ENCODE results near the gene TMPRSS2.

TMPRSS2 gene

GRCh38 chr21:41509733-41510132 lies 1.8 kb upstream of the TMPRSS2 start:
- DNase-seq (ENCODE audit: low read depth in 2 of 2): no peak

- DNase-seq (ENCODE audit: low read depth in 2 of 2): no peak
Measured at GRCh38 chr21:41509145-41509496, 1.2 kb upstream of the TMPRSS2 start.

GRCh38 chr21:41508415-41509144 lies 622 bp upstream of the TMPRSS2 start:
- DNase-seq (ENCODE audit: low read depth in 2 of 2): no peak

GRCh38 chr21:41506611-41507520 lies 1.1 kb downstream of the TMPRSS2 start:
- DNase-seq (ENCODE audit: low read depth in 2 of 2): no peak

- DNase-seq (ENCODE audit: low read depth in 2 of 2): no peak
Measured at GRCh38 chr21:41506005-41506594, 1.9 kb downstream of the TMPRSS2 start.

GRCh38 chr21:41504030-41504429 lies 3.9 kb downstream of the TMPRSS2 start:
- DNase-seq (ENCODE audit: low read depth in 2 of 2): no peak

GRCh38 chr21:41503331-41503730 lies 4.6 kb downstream of the TMPRSS2 start:
- DNase-seq (ENCODE audit: low read depth in 2 of 2): no peak

GRCh38 chr21:41501919-41502318 lies 6.0 kb downstream of the TMPRSS2 start:
- DNase-seq (ENCODE audit: low read depth in 2 of 2): no peak

GRCh38 chr21:41500931-41501381 lies 7.0 kb downstream of the TMPRSS2 start:
- no peak for DNase-seq (ENCODE audit: low read depth in 2 of 2)

- DNase-seq (ENCODE audit: low read depth in 2 of 2): no peak
Measured at GRCh38 chr21:41500363-41500762, 7.6 kb downstream of the TMPRSS2 start.

GRCh38 chr21:41499920-41500319 lies 8.0 kb downstream of the TMPRSS2 start:
- no peak for DNase-seq (ENCODE audit: low read depth in 2 of 2)

GRCh38 chr21:41497788-41498187 lies 10.2 kb downstream of the TMPRSS2 start:
- no peak for DNase-seq (ENCODE audit: low read depth in 2 of 2)

- no peak for DNase-seq (ENCODE audit: low read depth in 2 of 2)
Measured at GRCh38 chr21:41497008-41497407, 10.9 kb downstream of the TMPRSS2 start.

- DNase-seq (ENCODE audit: low read depth in 2 of 2): no peak
Measured at GRCh38 chr21:41494242-41494641, 13.7 kb downstream of the TMPRSS2 start.

GRCh38 chr21:41491412-41491811 lies 16.5 kb downstream of the TMPRSS2 start:
- no peak for DNase-seq (ENCODE audit: low read depth in 2 of 2)

GRCh38 chr21:41490330-41490729 lies 17.6 kb downstream of the TMPRSS2 start:
- no peak for DNase-seq (ENCODE audit: low read depth in 2 of 2)

GRCh38 chr21:41489329-41489728 lies 18.6 kb downstream of the TMPRSS2 start:
- no peak for DNase-seq (ENCODE audit: low read depth in 2 of 2)

- no peak for DNase-seq (ENCODE audit: low read depth in 2 of 2)
Measured at GRCh38 chr21:41488080-41488479, 19.9 kb downstream of the TMPRSS2 start.

- DNase-seq (ENCODE audit: low read depth in 2 of 2): no peak
Measured at GRCh38 chr21:41487082-41487481, 20.9 kb downstream of the TMPRSS2 start.

- no peak for DNase-seq (ENCODE audit: low read depth in 2 of 2)
Measured at GRCh38 chr21:41483973-41484372, 24.0 kb downstream of the TMPRSS2 start.

GRCh38 chr21:41483415-41483814 lies 24.5 kb downstream of the TMPRSS2 start:
- DNase-seq (ENCODE audit: low read depth in 2 of 2): no peak

- no peak for DNase-seq (ENCODE audit: low read depth in 2 of 2)
Measured at GRCh38 chr21:41482980-41483379, 25.0 kb downstream of the TMPRSS2 start.

GRCh38 chr21:41482301-41482700 lies 25.7 kb downstream of the TMPRSS2 start:
- no peak for DNase-seq (ENCODE audit: low read depth in 2 of 2)
